Measurements from ENCODE around the gene PARS2.
"Not testable (repeated sequence)": the region's sequence is repeated elsewhere in the genome, so short reads cannot be mapped to it uniquely, and the experiment has no call there.

The PARS2 gene

DNA sequence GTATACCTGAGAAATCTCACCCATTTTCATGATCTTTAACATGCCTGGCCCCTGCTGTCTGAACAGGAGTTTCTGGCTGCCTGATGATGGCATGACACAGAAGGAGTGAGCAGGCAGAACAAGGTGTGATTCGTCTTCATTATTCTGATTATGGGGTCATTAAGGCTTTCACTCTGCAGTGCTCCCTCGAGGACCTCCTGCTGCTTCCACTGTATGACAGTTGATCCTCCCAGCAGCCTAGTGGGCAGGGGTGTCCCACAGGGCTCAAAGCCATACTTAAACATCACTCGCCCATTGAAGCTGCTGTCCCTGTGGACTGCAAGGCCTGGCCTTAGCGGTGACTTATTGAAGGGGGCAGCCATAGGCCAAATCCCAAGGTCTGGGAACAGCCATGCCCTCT lies 12.7 kb upstream of the PARS2 start:
- DNase-seq: no peak
- intact Hi-C loops (cut with DNase I): no loop called here

DNA sequence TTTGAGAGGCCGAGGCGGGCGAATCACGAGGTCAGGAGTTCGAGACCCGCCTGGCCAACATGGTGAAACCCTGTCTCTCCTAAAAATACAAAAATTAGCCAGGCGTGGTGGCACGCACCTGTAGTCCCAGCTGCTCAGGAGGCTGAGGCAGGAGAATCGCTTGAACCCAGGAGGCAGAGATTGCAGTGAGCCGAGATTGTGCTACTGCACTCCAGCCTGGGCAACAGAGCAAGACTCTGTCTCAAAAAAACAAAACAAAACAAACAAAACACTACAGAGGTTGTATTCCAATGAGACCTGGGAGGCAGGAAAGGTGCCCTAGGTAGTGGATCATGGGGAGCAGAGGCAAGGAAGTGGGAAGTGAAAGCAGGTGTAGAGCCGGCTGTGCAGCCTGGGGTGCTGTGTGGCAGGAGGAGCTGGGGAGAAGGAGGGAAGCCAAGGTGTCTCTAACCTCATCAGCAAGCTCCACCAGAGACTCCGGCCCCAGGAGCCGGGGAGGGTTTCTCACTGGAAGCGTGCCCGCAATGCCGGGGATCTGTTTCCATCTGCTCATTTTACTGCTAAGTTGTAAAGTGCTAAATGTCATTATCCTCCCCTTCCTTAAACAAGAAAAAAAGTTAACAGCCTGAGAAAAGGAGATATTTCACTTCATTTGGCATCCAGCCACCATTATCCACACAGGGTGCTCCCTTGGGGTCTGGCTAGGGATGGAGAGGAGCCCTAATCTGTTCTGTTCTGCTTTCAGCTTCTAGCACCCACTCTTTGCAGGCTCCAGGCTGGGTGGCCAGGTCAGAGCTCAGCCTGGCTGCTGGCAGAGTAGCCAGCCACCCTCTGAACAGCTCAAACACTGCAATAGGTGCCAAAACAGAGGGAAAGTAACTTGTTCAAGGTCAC lies 11.8 kb upstream of the PARS2 start:
- intact Hi-C loops (cut with DNase I): not testable (repeated sequence)
- DNase-seq: peak in 1 of 10 donors; percentile 59

DNA sequence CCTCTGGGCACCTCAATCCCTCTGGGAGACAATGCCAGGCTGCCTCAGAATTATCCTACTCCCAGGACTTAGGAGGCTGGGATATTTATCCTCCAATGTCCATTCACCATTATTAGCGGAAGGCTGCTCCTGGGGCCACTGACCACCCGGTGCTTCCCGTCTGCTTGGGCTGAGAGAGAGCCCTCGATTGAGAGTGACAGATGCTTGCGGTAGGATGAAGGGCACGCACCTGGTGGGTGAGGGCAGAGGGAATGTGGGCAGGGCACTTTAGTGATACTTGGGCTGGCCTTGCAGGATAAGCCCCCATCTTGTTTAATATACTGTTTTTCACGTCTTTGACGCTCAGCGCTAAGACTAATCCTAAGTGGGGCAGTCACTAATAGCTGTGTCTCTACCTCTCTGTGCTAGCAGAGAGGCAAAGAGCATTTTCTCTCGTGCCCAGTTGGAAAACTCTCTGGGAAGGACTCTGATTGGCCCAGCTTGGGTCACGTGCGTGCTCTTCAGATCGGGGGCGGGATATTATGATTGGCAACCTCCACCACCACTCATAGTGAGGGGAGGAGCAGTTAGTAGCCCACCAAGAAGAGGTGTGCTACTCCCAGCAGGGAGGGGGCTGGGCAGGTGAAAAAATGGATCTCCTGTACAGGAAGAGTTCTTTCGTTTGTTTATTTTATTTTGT lies 10.6 kb upstream of the PARS2 start:
- intact Hi-C loops (cut with DNase I): no loop called here
- DNase-seq: peak in 1 of 10 donors; percentile 55

DNA sequence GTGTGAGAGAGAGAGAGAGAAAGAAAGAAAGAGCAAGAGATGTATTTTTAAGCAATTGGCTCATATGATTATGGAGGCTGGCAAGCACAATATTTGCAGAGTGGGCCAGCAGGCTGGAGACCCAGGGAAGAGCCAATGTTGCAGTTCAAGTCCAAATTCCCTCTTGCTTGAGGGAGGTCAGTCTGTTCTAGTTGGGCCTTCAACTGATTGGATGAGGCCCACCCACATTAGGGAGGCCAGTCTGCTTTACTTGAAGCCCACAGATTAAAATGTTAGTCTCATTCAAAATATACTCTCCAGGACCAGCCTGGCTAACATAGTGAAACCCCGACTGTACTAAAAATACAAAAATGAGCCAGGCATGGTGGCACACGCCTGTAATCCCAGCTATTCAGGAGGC lies 8.6 kb upstream of the PARS2 start:
- intact Hi-C loops (cut with DNase I): no loop called here
- no peak for DNase-seq

DNA sequence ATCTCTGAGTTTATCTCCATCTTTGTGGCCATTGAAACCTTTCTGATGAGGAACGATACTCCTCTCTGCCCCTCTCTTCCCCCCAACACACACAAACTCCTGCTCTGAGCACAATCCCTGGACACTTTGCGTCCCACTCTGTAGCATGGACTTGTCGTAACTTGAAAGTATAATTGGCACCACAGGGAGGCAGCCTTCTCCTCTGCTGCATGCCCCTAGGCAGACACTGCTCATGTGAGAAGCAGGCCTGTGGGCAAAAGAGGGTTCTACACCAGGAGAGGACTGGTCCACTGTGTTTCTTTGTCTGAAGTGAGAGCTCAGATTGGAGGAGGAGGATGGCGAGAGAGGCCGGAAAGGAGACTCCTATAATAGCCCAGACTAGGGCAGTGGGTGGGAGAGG lies 3.8 kb upstream of the PARS2 start:
- intact Hi-C loops (cut with DNase I): loop anchor here (10.0 kb wide), 1 partner anchor 117 kb away; the partner anchor contains the start of gene DHCR24
- DNase-seq: no peak

DNA sequence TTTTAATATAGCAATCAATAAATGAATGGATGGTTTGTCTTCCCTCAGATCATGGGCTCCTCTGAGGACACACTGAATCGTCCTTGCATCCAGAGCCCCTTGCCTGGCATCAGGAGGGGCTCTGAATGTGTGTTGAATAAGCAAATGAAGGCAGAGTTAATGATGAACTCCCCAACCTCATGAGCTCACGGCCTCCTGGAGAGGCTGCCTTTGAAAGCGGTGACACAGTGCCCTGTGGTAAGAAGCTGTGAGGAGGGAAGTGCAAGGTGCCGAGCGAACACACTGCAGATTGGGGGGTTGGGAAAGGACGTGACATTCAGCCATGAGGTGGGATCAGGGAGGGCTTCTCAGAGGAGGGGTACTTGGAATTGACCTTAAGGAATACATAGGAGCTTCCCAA lies 3.2 kb upstream of the PARS2 start:
- intact Hi-C loops (cut with DNase I): loop anchor here (10.0 kb wide), 1 partner anchor 117 kb away; the partner anchor contains the start of gene DHCR24
- DNase-seq: no peak

DNA sequence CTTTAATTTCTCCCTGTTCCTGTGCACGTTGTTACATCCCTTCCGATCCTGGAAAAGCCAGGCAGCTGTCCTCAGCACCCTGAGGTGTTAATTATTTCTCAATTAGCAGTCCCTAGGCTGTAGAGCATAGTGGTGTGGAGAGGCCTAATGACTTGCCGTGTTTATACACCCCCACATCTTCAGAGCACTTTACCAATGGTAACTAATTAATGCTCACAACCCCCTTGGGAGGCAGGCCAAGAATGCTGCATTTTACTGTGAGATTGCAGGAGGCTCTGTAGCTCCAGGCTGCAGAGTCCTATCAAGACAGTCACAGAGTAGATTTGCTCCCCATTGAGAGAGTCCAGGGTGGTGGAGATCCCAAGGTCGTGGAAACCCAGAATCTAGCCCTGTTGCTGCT lies 2.4 kb upstream of the PARS2 start:
- DNase-seq: no peak
- intact Hi-C loops (cut with DNase I): loop anchor here (10.0 kb wide), 1 partner anchor 118 kb away; the partner anchor contains the start of gene DHCR24

DNA sequence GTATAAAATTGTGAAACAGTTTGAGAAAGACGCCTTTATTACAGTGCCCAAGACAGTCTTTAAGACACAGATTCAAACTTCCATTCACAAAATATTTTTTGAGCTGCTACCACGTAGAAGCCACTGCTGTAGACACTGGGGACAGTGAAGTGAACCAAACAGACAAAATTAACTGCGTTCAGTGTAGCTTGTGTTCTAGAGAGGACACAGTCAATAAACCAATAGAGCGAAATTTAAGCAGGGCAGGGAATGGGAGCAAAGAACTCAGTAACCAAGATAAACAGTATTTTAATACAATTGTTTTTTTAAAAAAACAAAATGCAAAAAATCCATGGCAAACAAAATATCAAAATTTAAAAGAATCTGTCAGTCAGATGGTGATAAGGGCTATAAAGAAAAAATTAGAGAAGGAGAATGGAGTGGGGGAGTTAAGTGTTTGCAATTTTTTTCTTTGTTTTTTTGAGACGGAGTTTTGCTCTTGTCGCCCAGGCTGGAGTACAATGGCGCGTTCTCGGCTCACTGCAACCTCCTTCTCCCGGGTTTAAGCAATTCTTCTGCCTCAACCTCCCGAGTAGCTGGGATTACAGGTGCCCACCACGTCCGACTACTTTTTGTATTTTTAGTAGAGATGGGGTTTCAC lies 719 bp upstream of the PARS2 start:
- intact Hi-C loops (cut with DNase I): loop anchor here (2.0 to 10.0 kb wide), 3 partner anchors 48 to 928 kb away; partner anchors contain the start of genes DHCR24 and NDC1

DNA sequence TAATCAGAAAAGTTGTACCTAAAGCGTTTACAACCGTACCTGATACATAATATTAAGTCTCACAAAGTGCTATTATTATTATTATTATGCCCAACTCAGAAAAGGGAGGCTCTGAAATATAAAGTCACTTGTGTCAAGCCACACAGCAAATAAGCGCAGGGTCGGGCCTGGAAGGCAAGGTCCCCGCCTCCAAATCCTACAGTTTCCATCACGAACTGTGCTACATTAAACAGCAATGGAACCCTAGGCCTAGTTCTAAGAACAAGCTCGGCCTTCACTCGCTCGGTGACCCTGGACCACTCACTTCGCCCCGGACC lies 549 bp downstream of the PARS2 start:
- DNase-seq: peak in 1 of 10 donors; percentile 73
- intact Hi-C loops (cut with DNase I): loop anchor here (2.0 to 10.0 kb wide), 3 partner anchors 47 to 926 kb away; partner anchors contain the start of genes DHCR24 and NDC1

More for the DNA sequence above, 719 bp upstream of the PARS2 start:
- peak in 1 of 10 donors; percentile 49 for DNase-seq

DNA sequence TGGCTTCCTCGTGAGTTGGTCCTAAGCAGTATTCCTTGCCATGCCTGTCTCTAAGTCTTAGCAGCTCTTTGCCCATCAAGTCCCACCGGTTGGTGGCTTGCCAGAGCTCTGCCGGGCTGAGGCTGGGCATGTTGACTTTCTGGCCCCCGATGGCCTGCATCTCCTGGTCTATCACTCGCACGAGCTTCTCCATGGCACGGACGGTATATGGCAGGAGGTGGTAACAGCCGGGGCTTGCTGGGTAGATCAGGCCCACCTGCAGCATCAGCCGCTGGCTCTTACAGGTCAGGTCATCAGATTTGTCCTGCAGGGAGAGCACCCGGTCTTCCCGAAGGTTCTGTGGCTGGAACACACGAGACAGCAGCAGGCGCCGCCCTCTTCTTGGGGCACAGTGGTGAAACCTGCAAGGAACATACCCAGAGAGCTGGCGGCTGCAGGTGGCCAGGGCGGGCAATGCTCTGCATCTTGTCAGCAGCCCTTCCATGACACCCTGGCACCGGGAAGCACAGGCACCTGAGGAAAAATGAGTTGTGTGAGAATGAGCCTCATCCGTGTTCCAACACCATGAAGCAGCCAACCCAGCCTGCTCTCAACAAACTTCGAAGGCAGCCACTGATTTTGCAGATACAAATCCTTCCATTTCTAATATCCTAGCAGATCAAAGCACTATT lies 5.5 kb downstream of the PARS2 start:
- intact Hi-C loops (cut with DNase I): no loop called here
- peak in 2 of 10 donors; percentile 55 to 78 for DNase-seq

DNA sequence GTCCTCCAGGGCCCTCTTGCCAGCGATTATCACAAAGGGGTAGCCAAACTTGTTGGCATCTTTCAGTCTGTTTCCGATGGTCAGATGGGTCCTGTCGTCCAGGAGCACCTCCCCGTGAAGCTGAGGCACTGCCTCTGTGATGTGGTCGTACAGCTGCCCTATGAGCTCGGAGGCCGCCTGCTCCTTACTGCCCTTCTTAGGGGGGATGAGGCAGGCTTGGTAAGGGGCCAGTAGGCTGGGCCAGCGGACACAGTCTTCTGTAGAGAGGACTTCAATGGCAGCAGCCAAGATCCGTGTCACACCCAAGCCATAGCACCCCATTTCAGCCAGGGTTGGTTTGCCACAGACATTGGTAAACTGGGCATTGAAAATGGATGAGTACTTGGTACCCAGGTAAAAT lies 6.5 kb downstream of the PARS2 start:
- peak in 2 of 10 donors; percentile 40 to 46 for DNase-seq
- intact Hi-C loops (cut with DNase I): no loop called here

DNA sequence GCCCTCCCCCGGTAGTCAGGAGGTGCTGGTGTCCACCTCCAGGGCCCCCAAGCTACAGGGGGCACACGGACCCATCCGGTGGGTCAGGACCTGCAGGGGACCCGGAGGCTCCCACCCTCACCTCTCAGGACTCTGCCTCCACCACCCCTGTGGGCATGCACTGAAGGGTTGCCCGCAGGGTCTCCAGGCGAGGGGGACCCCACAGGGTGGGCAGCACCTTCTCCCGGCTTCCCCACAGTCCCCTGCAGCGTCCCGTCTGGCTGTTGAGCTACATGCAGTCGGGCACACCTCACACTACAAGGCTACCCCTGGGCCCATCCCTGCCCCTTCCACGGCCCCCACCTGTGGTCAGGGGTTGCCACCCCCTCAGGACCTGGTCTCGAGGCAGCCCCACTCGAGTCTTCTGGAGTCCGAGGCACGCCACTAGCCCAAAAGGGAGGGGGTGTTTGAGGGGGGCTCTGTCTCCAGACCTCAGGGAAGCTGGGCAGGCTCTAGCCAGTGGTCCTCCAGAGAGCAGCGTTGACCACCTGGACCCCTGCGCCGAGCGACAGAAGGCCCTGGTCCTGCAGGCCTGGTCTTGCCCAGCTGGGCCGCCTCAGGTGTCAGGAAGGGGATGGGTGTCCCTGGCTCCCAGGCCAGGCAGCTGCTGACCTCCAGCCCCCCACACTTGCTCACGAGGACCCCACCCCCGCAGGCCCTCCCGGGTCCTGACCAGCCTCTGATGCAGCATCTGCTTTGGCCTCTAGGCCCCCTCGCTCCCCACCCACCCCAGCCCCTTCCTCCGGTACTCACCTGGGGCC lies 9.6 kb downstream of the PARS2 start:
- intact Hi-C loops (cut with DNase I): no loop called here
- peak in 1 of 10 donors; percentile 84 for DNase-seq

DNA sequence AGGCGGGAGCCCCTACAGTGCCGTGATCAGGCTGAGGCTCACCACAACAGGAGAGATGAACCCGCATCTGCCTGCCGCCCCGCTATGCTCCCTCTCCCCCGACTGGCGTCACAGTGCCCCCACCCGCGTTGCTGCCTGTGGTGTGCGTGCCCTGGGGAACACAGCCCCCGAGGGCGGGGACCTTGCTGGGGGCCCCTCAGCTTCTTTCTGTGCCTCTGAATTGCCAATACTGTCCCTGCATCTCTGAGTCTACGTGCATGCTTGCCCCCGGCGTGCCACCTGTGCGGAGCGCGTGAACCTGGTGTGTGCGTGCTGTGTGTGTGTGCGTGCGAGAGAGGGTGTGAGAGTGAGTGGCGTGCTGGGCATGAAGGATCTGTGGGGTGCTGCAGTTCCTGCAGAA lies 10.3 kb downstream of the PARS2 start:
- DNase-seq: peak in 1 of 10 donors; percentile 79
- intact Hi-C loops (cut with DNase I): no loop called here

DNA sequence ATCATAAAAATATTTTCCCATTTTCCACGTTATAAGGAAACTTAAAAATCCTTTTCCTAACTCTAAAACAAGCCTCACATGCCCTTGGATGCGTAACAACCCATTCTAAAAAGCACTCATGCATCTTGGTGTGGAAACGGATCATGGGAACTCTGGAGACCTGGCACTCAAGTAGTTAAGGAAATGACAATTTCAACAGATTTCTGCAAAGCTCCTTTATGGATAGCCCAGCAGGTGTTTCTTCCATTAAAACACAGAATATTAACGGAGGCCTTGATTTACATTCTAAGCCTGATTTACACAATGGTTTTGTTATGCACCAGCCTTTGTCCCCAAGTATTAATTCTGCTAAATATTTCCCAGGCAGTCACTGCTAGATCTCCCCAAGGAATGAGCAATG lies 12.9 kb downstream of the PARS2 start:
- intact Hi-C loops (cut with DNase I): no loop called here
- DNase-seq: no peak

DNA sequence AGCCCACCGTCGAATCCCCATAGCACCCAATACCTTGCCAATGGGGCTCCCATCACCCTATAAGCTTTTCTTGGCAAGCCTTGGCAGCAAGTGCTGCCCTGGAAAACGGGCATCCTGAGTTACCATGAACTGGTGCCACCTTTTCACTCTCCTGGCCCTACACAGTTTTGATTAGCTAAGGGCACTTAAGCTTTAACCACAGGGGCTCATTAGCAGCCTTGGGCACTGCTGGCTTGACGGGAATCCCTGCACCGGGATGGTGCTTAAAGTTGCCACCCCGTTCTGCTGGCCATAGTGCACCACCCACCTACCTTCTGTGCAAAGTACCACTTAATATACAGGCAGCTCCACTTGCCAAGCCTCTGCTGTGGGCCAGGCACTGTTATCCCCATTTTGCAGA lies 13.7 kb downstream of the PARS2 start:
- peak in 1 of 10 donors; percentile 55 for DNase-seq
- intact Hi-C loops (cut with DNase I): no loop called here

DNA sequence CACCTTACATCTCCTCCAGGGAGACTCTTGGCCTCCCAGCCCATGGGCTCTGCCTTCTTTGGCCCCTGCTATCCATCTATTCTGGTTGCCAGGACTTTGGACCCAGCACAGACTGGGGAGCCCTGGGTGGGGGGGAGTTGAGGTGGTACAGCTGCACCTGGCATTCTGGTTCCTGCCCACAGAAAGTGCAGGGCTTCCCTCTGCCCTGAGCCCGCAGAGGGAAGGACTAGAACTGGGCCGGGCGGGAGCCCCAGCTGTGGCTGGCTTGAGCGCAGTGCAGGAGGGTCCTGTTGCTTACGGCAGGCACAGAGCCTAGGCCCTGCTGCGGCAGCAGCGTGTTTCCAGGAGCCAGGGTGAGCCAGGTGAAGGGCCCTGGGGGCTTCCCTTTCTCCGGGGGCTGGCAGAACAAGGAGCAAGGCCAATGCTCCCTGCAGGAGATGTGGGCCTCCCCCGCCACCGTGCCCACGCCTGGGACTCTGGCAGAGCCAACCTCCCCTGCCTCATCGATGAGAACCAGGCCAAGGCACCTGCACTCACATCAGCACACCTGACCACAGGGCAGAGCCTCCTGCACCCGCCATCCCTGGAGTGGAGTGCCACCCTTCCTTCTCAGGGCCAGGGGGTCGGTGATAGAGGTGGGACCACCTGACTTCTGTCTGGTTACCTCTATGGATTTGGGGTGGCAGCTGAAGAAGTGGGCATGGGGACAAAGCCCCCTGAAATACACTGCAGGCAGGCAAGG lies 16.1 kb downstream of the PARS2 start:
- DNase-seq: peak in 1 of 10 donors; percentile 62
- intact Hi-C loops (cut with DNase I): no loop called here

DNA sequence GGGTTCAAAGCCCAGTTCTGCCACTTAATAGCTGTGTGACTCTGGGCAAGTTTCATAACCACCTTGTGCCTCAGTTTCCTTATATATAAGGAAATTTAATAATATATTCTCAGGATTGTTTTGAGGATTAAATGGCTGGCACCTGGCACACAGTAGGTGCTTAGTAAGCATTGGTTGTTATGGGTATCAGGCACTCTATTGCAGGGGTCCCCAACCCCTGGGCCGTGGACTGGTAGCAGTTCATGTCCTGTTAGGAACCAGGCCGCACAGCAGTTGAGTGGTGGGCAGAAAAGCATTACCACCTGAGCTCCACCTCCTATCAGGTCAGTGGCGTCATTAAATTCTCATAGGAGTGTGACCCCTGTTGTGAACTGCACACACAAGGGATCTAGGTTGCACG lies 18.5 kb downstream of the PARS2 start:
- intact Hi-C loops (cut with DNase I): no loop called here
- peak in 1 of 10 donors; percentile 8 for DNase-seq

DNA sequence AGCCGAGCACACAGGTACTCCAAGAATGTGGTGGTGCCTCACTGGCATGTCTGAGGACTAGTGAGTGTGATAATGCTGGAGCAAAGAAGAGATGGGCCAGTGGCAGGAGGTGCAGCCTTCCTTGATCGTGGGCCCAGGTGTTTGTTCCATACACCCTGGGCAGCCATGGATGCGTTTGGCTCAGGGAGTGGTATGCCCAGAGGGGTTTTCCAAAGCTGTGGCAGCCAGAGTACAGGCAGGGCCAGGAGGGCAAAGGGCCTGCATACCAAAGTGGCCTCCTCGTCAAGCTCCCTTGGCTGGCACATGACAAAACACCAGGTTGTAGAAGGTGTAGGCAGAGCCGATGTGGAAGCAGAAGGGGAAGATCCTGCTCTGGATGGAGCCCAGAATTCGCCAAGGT lies 19.0 kb downstream of the PARS2 start:
- peak in 1 of 10 donors; percentile 37 for DNase-seq
- intact Hi-C loops (cut with DNase I): no loop called here

DNA sequence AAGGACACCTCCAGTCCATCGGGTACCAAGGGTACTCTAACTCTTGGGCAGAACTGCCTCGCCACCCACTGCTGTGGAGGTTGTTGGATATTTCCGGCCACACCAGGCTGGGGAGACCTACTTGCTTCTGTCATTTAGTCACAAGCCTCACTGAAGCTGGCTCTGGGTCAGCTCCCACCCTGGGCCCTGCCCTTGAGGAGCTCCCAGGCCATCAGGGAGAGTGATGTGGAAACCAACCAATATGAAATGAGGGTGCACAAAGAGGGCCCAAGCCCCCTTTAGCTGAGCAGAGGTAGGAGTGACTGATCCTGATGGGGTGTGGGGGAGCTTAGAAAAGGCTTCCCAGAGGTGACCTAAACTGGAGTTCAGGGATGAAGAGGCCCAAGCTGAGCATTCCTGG lies 19.6 kb downstream of the PARS2 start:
- intact Hi-C loops (cut with DNase I): no loop called here
- DNase-seq: peak in 1 of 10 donors; percentile 52
